HepG2 (cell line): ENCODE data around the gene OBSL1. TPM values are rescaled to one million over a fixed set of nuclear protein-coding genes. Genes with fewer than 3 reads are reported as not detected.
A peak's percentile ranks its signal among the peaks of the same experiment; 100 is the strongest.

Experiments
- ATF5 ChIP-seq: sonication (generic); formaldehyde crosslinking; IDR thresholded peaks from 2 replicates; pipeline ENCODE4 v1.4.0; 2020; ENCODE audit warnings: mild to moderate bottlenecking, low read depth, missing genetic modification reagents
- CEBPZ ChIP-seq: IDR thresholded peaks from 2 replicates; pipeline ENCODE4 v1.6.1; 2012; ENCODE audit warnings: low read length, improper control_type of control experiment
- KLF6 ChIP-seq: IDR thresholded peaks from 2 replicates; pipeline ENCODE4 v1.8.0; 2016; ENCODE audit warnings: missing biosample characterization, missing genetic modification reagents
- PAWR ChIP-seq: sonication (generic); formaldehyde crosslinking; IDR thresholded peaks from 2 replicates; pipeline ENCODE4 v1.4.0; 2020; ENCODE audit warnings: missing genetic modification reagents, mild to moderate bottlenecking, borderline replicate concordance
- ZFP36 ChIP-seq: fragments of 150-350 bp; IDR thresholded peaks from 2 replicates; pipeline ENCODE4 v1.6.1; 2018; ENCODE audit warnings: borderline replicate concordance, low read length, low read depth; ENCODE audit not compliant: partially characterized antibody
- ZNF136 ChIP-seq: sonication (generic); formaldehyde crosslinking; IDR thresholded peaks from 2 replicates; pipeline ENCODE4 v1.8.1; 2022; ENCODE audit warnings: low read depth, mild to moderate bottlenecking, moderate library complexity, missing genetic modification reagents
- ZNF407 ChIP-seq: sonication (generic); formaldehyde crosslinking; IDR thresholded peaks from one replicate; pipeline ENCODE4 v1.5.1; 2020; ENCODE audit warnings: mild to moderate bottlenecking, missing genetic modification reagents; ENCODE audit errors: not compliant biosample characterization
- ZNF670 ChIP-seq: sonication (generic); formaldehyde crosslinking; IDR thresholded peaks from 2 replicates; pipeline ENCODE4 v1.8.0; 2022; ENCODE audit warnings: mild to moderate bottlenecking, missing genetic modification reagents, borderline replicate concordance
- polyA plus RNA-seq, 8 experiments: library from polyadenylated mRNA; depleted of rRNA in 3 of 8; stranded (reverse) in 7 of 8; unstranded in 1 of 8; fragments of >200 nt; fragmentation: Illumina TruSeq in 4 of 8; extraction: Trizol in 4 of 8; gene quantifications; 2 replicates each; pipeline versions ENCODE4 v1.2.1 to v1.2.3, GENCODE V29; 2011 to 2016; ENCODE audit warnings: low read depth in 4 of 8, missing spikeins in 1 of 8, mixed read lengths in 1 of 8; ENCODE audit not compliant: insufficient read depth in 1 of 8
- total RNA-seq, 5 experiments: library from RNA; depleted of rRNA; stranded (reverse); fragments of >200 nt; fragmentation: Illumina TruSeq; extraction: Trizol; gene quantifications; 2 replicates each; pipeline ENCODE4 v1.2.3, GENCODE V29; 2016; ENCODE audit warnings: low read depth in 1 of 5
- TF ChIP-seq, protein P1 (sequence below): sonication (generic); formaldehyde crosslinking; IDR thresholded peaks from 2 replicates; pipeline ENCODE4 v1.4.0; 2020; ENCODE audit warnings: missing genetic modification reagents; ENCODE audit errors: not compliant biosample characterization
- TF ChIP-seq, protein P2 (sequence below): sonication (generic); formaldehyde crosslinking; IDR thresholded peaks from 2 replicates; pipeline ENCODE4 v1.5.1; 2020; ENCODE audit warnings: mild to moderate bottlenecking, missing genetic modification reagents, moderate library complexity

OBSL1 gene
- total and polyA plus RNA-seq, 2 of the 13 experiments (the other 11 are each of a cell fraction or from before 2014, with no cell fraction given), result 86.7 to 218 TPM

- TF ChIP-seq ATF5 (no peak), ZFP36 (no peak), PAWR (CRISPR knock-in tag) (no peak), CEBPZ (no peak), ZNF407 (CRISPR knock-in tag) (no peak), ZNF136 (CRISPR knock-in tag) (no peak), KLF6 (CRISPR knock-in tag) (0 out of 2 replicates have a peak, but pooled peaks have one; percentile 73), ZNF670 (CRISPR knock-in tag) (no peak)
- TF ChIP-seq, protein P1, sequence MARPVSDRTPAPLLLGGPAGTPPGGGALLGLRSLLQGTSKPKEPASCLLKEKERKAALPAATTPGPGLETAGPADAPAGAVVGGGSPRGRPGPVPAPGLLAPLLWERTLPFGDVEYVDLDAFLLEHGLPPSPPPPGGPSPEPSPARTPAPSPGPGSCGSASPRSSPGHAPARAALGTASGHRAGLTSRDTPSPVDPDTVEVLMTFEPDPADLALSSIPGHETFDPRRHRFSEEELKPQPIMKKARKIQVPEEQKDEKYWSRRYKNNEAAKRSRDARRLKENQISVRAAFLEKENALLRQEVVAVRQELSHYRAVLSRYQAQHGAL, result no peak
- TF ChIP-seq, protein P2, sequence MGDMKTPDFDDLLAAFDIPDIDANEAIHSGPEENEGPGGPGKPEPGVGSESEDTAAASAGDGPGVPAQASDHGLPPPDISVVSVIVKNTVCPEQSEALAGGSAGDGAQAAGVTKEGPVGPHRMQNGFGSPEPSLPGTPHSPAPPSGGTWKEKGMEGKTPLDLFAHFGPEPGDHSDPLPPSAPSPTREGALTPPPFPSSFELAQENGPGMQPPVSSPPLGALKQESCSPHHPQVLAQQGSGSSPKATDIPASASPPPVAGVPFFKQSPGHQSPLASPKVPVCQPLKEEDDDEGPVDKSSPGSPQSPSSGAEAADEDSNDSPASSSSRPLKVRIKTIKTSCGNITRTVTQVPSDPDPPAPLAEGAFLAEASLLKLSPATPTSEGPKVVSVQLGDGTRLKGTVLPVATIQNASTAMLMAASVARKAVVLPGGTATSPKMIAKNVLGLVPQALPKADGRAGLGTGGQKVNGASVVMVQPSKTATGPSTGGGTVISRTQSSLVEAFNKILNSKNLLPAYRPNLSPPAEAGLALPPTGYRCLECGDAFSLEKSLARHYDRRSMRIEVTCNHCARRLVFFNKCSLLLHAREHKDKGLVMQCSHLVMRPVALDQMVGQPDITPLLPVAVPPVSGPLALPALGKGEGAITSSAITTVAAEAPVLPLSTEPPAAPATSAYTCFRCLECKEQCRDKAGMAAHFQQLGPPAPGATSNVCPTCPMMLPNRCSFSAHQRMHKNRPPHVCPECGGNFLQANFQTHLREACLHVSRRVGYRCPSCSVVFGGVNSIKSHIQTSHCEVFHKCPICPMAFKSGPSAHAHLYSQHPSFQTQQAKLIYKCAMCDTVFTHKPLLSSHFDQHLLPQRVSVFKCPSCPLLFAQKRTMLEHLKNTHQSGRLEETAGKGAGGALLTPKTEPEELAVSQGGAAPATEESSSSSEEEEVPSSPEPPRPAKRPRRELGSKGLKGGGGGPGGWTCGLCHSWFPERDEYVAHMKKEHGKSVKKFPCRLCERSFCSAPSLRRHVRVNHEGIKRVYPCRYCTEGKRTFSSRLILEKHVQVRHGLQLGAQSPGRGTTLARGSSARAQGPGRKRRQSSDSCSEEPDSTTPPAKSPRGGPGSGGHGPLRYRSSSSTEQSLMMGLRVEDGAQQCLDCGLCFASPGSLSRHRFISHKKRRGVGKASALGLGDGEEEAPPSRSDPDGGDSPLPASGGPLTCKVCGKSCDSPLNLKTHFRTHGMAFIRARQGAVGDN (CRISPR knock-in tag), result no peak; the same call in 1 of the 2 replicates
Measured at GRCh38 chr2:219545943-219546352, 25.4 kb downstream of the OBSL1 start (continued).
